ENCODE results near the gene DEDD2.

DEDD2 gene

GRCh38 chr19:42154471-42155323 is 62.8 kb downstream of the DEDD2 start:
- DNase-seq (ENCODE audit: insufficient read length) = no peak
- no peak for TF ChIP-seq POLR2AphosphoS5 (IDR thresholded peaks at IDR 0.05; ENCODE audit: low read depth, low read length)
- FAIRE-seq = no peak

- no peak for DNase-seq (ENCODE audit: insufficient read length)
- no peak for FAIRE-seq
- TF ChIP-seq TAF1 (IDR thresholded peaks at IDR 0.05; ENCODE audit: borderline replicate concordance, low read depth, low read length) (no peak), POLR2A (IDR thresholded peaks at IDR 0.05; ENCODE audit: low read depth, low read length) (no peak), POLR2AphosphoS5 (IDR thresholded peaks at IDR 0.05; ENCODE audit: low read depth, low read length) (no peak)
Observed at GRCh38 chr19:42153672-42154433, 63.6 kb downstream of the DEDD2 start.

GRCh38 chr19:42152910-42153671 is 64.4 kb downstream of the DEDD2 start:
- no peak for FAIRE-seq
- TF ChIP-seq POLR2A (IDR thresholded peaks at IDR 0.05; ENCODE audit: low read depth, low read length) (no peak), POLR2AphosphoS5 (IDR thresholded peaks at IDR 0.05; ENCODE audit: low read depth, low read length) (no peak), TAF1 (IDR thresholded peaks at IDR 0.05; ENCODE audit: borderline replicate concordance, low read depth, low read length) (no peak)
- no peak for DNase-seq (ENCODE audit: insufficient read length)

- DNase-seq (ENCODE audit: insufficient read length) (no peak), FAIRE-seq (no peak)
- TF ChIP-seq POLR2AphosphoS5 (IDR thresholded peaks at IDR 0.05; ENCODE audit: low read depth, low read length) (no peak), TAF1 (IDR thresholded peaks at IDR 0.05; ENCODE audit: borderline replicate concordance, low read depth, low read length) (no peak), POLR2A (IDR thresholded peaks at IDR 0.05; ENCODE audit: low read depth, low read length) (no peak)
Observed at GRCh38 chr19:42151782-42152684, 65.4 kb downstream of the DEDD2 start.

- DNase-seq (ENCODE audit: insufficient read length) (no peak), FAIRE-seq (no peak)
- TF ChIP-seq POLR2AphosphoS5 (IDR thresholded peaks at IDR 0.05; ENCODE audit: low read depth, low read length) = no peak
- TF ChIP-seq POLR2A (IDR thresholded peaks at IDR 0.05; ENCODE audit: low read depth, low read length) = no peak
- no peak for TF ChIP-seq TAF1 (IDR thresholded peaks at IDR 0.05; ENCODE audit: borderline replicate concordance, low read depth, low read length)
Observed at GRCh38 chr19:42150911-42151361, 66.5 kb downstream of the DEDD2 start.

GRCh38 chr19:42150364-42150763 is 67.1 kb downstream of the DEDD2 start:
- DNase-seq (ENCODE audit: insufficient read length) = no peak
- TF ChIP-seq TAF1 (IDR thresholded peaks at IDR 0.05; ENCODE audit: borderline replicate concordance, low read depth, low read length) = no peak
- TF ChIP-seq POLR2AphosphoS5 (IDR thresholded peaks at IDR 0.05; ENCODE audit: low read depth, low read length) = no peak
- no peak for TF ChIP-seq POLR2A (IDR thresholded peaks at IDR 0.05; ENCODE audit: low read depth, low read length)
- no peak for FAIRE-seq

- no peak for FAIRE-seq
- no peak for DNase-seq (ENCODE audit: insufficient read length)
- TF ChIP-seq TAF1 (IDR thresholded peaks at IDR 0.05; ENCODE audit: borderline replicate concordance, low read depth, low read length) (no peak), POLR2AphosphoS5 (IDR thresholded peaks at IDR 0.05; ENCODE audit: low read depth, low read length) (no peak), POLR2A (IDR thresholded peaks at IDR 0.05; ENCODE audit: low read depth, low read length) (no peak)
Observed at GRCh38 chr19:42149447-42150202, 67.9 kb downstream of the DEDD2 start.

Measured in GM12892 (cell line).